ENCODE measurements around the gene GPR6. TPM values are rescaled to one million over a fixed set of nuclear protein-coding genes. Genes with fewer than 3 reads are reported as not detected.

GPR6 gene
- total RNA-seq, 1 donor from 2014 or later, result not detected

DNA sequence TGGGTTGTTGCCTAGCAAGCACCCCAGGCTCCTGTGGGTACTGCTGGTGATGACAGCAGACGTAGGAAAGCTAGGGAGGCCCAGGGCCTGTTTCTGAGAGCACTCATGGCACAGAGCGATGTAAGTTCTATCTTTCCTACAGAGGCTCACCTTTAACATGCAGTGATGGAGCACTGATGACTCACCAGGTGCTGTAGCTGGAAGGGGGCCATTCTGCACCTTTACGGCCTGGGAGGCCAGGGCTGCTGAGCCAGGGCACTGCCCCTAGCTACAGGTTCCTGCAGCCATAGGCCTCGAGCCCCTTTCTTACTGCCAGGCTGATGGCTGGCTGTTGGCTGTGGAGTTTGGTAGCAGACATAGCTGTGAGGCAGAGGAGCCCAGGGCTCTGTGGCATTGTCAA, 31.1 kb upstream of the GPR6 start:
- Histone ChIP-seq H3K27me3 (ENCODE audit: control insufficient read depth, insufficient read depth, low read length) (no peaks in the 10 kb centered on the region), H3K36me3 (ENCODE audit: control insufficient read depth, insufficient read depth, low read length) (no peaks in the 10 kb centered on the region), H3K4me3 (ENCODE audit: low read depth, low read length) (no peak overlapping the region)
- FAIRE-seq (no peak), DNase-seq (ENCODE audit: low read depth) (peak; percentile 10)
- TF ChIP-seq, protein P1, sequence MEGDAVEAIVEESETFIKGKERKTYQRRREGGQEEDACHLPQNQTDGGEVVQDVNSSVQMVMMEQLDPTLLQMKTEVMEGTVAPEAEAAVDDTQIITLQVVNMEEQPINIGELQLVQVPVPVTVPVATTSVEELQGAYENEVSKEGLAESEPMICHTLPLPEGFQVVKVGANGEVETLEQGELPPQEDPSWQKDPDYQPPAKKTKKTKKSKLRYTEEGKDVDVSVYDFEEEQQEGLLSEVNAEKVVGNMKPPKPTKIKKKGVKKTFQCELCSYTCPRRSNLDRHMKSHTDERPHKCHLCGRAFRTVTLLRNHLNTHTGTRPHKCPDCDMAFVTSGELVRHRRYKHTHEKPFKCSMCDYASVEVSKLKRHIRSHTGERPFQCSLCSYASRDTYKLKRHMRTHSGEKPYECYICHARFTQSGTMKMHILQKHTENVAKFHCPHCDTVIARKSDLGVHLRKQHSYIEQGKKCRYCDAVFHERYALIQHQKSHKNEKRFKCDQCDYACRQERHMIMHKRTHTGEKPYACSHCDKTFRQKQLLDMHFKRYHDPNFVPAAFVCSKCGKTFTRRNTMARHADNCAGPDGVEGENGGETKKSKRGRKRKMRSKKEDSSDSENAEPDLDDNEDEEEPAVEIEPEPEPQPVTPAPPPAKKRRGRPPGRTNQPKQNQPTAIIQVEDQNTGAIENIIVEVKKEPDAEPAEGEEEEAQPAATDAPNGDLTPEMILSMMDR (IDR thresholded peaks at IDR 0.05; ENCODE audit: insufficient read depth, low read length, severe bottlenecking), result no peak

DNA sequence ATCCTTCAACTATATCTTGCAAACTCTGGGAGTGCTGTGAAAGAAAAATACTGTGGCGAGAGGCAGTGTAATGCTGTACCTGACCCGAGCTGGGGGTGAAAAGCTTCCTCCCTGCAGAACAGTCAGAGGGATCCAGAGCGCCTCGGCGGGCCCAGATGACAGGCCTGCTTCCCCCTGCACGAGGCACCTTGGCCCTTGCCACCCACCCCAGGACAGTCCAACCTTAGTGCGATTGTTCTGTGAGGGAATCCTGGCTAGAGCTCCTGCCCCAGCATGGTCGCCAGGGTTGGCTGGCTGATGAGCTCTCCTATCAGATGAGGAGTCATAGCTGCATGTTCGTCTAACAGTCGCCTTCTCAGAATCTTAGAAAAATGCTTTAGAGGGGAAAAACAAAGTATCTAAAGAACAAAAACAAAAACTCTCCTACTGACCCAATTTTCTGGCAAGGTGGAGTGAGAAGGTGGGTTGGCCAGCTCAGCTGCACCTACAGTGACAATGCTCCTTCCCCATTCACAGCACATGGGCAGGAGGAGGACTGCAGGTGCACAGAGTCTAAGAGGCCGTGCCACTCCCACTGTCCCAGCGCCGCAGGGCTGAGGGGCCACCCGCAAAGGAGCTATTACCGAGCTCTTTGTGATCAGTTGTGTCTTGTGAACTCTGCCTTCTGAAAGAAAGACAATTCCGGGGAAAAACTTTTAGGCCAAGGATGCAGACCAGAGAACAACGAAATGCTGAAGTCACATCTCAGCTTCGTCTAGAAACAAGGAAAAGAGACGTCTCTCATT, 28.6 kb upstream of the GPR6 start:
- TF ChIP-seq, protein P1 (IDR thresholded peaks at IDR 0.05; ENCODE audit: insufficient read depth, low read length, severe bottlenecking), result no peak
- no peak for DNase-seq (ENCODE audit: low read depth)
- FAIRE-seq, result peak; percentile 81
- Histone ChIP-seq H3K36me3 (ENCODE audit: control insufficient read depth, insufficient read depth, low read length) (no peaks in the 10 kb centered on the region), H3K27me3 (ENCODE audit: control insufficient read depth, insufficient read depth, low read length) (no peaks in the 10 kb centered on the region), H3K4me3 (ENCODE audit: low read depth, low read length) (no peak overlapping the region)

DNA sequence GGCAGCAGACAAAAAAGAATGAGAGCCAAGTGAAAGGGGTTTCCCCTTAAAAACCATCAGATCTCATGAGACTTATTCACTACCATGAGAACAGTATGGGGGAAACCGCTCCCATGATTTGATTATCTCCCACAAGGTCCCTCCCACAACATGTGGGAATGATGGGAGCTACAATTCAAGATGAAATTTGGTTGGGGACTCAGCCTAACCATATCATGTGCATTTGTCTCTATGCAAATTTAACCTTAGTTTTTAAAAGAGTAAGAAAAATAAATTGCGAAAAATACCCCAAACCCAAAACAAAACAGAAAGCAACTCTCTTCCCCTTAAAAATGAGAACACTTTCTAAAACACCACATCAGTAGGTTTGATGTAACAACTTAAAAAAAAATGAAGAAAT, 22.6 kb upstream of the GPR6 start:
- TF ChIP-seq, protein P1 (IDR thresholded peaks at IDR 0.05; ENCODE audit: insufficient read depth, low read length, severe bottlenecking), result no peak
- DNase-seq (ENCODE audit: low read depth), result no peak
- H3K36me3 ChIP-seq (ENCODE audit: control insufficient read depth, insufficient read depth, low read length), result no peaks in the 10 kb centered on the region
- H3K27me3 ChIP-seq (ENCODE audit: control insufficient read depth, insufficient read depth, low read length), result peaks cover 2% of the 10 kb centered on the region
- no peak overlapping the region for H3K4me3 ChIP-seq (ENCODE audit: low read depth, low read length)
- no peak for FAIRE-seq

DNA sequence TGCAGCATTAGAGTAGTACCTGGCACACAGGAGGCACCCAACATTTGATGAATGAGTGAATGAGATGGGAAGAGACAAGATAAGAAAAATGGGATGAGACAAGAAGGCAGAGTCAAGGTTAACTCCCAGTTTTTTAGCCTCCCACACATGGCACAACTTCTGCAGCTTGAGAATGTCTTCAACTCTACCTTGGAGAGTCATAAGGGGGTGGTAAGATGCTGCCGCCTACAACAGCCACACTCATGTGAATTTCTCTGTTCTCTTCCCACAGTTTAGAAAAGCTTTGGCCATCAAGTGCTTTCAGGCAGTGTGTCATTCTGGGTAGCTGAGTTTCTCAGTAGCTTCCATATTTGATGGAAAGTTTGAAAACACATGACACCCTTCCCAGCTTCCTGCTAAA, 19.5 kb upstream of the GPR6 start:
- Histone ChIP-seq H3K4me3 (ENCODE audit: low read depth, low read length) (no peak overlapping the region), H3K27me3 (ENCODE audit: control insufficient read depth, insufficient read depth, low read length) (peaks cover 2% of the 10 kb centered on the region), H3K36me3 (ENCODE audit: control insufficient read depth, insufficient read depth, low read length) (no peaks in the 10 kb centered on the region)
- DNase-seq (ENCODE audit: low read depth) (no peak), FAIRE-seq (no peak)
- TF ChIP-seq, protein P1 (IDR thresholded peaks at IDR 0.05; ENCODE audit: insufficient read depth, low read length, severe bottlenecking), result no peak

DNA sequence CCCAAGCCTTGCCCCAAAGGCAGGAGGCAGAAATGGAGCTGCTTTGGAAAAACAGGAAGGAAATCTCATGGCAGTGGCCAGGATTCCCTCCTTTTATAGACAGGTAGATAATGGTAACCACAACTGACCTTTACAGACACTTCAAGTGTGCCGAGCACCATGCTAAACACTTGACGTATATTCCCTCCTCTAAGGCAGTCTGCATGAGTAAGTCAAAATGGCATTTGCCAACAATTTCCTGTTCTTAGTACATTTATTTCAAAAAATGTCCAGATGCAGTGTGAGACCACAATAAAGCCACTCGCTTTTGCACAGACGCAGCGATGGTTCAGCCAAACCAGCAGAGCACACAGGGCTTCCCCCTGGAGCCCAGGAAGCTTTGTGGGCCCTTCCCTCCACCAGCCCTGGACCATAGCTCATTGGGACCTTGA, 16.5 kb upstream of the GPR6 start:
- H3K36me3 ChIP-seq (ENCODE audit: control insufficient read depth, insufficient read depth, low read length), result no peaks in the 10 kb centered on the region
- no peak for FAIRE-seq
- peaks cover 2% of the 10 kb centered on the region for H3K27me3 ChIP-seq (ENCODE audit: control insufficient read depth, insufficient read depth, low read length)
- TF ChIP-seq, protein P1 (IDR thresholded peaks at IDR 0.05; ENCODE audit: insufficient read depth, low read length, severe bottlenecking), result no peak
- H3K4me3 ChIP-seq (ENCODE audit: low read depth, low read length), result no peak overlapping the region
- peak; percentile 74 for DNase-seq (ENCODE audit: low read depth)

DNA sequence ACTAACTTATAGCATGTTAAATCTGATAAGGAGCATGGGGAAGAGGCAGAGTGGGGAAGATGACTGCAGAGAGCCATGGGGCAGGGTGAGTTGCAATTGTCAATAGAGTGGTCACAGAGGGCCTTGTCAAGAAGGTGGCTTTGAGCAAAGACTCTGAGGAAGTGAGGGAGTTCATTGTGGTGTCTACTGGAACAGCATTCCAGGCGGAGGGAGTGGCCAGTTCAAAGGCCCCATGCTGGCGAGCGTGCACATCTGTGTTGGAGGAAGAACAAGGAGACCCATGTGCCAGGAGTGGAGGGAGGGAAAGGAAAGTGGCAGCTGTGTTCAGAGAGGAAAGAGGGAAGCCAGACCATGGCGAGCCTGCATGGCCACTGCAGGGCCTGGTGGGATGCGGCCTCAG, 15.8 kb upstream of the GPR6 start:
- DNase-seq (ENCODE audit: low read depth) (no peak), FAIRE-seq (no peak)
- Histone ChIP-seq H3K36me3 (ENCODE audit: control insufficient read depth, insufficient read depth, low read length) (no peaks in the 10 kb centered on the region), H3K4me3 (ENCODE audit: low read depth, low read length) (no peak overlapping the region), H3K27me3 (ENCODE audit: control insufficient read depth, insufficient read depth, low read length) (peaks cover 2% of the 10 kb centered on the region)
- TF ChIP-seq, protein P1 (IDR thresholded peaks at IDR 0.05; ENCODE audit: insufficient read depth, low read length, severe bottlenecking), result no peak

Measured in bronchial epithelial cell (primary cell).